Myocyte (in vitro differentiated cells): ENCODE data around the gene ZBTB38. TPM values are rescaled to one million over a fixed set of nuclear protein-coding genes. Genes with fewer than 3 reads are reported as not detected.

Source experiments
- DNase-seq: peaks from one replicate; pipeline ENCODE4 v3.0.0-alpha.2; 2012; ENCODE audit warnings: low read depth
- total RNA-seq: library from RNA; depleted of rRNA; stranded (reverse); fragments of >200 nt; gene quantifications from 2 replicates; pipeline ENCODE4 v1.2.3, GENCODE V29; 2014

Gene ZBTB38
- total RNA-seq, 1 donor from 2014 or later, result 108 TPM

GRCh38 chr3:141336672-141337522 is 31.4 kb upstream of the ZBTB38 start:
- peak; percentile 91 for DNase-seq

GRCh38 chr3:141337523-141337854 is 30.8 kb upstream of the ZBTB38 start:
- DNase-seq, result no peak

DNA sequence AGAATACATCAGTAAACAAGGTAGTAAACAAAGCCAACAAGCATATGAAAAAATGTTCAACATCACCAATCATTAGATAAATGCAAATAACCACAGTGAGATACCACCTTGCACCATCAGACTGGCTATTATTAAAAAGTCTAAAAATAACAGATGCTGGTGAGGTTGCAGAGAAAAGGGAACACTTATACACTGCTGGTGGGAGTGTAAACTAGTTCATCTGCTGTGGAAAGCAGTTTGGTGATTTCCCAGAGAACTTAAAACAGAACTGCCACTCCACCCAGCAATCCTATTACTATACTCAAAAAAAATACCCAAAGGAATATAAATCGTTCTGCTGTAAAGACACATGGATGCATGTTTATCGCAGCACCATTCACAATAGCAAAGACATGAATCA is 30.3 kb upstream of the ZBTB38 start:
- DNase-seq, result no peak

DNA sequence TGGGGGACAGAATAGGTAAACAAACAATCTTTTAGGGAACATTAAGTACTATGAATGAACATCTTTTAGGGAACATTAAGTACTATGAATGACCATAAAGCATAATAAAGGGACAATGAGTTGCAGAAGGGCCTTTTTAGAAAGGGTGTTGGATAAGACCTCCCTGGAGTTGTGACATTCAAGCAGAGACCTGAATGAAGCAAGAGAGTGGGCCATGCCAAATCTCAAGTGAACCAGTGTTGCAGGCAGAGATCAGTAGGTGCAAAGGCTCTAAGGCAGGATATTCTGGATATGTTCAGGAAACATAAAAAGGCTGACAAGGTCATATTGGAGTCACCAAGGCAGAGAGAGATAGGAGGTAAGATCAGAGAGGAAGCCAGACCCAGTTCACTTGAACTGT is 29.4 kb upstream of the ZBTB38 start:
- DNase-seq, result no peak

- peak; percentile 49 for DNase-seq
Measured at GRCh38 chr3:141341536-141341935, 26.8 kb upstream of the ZBTB38 start.

- DNase-seq, result peak; percentile 55
Measured at GRCh38 chr3:141342386-141342785, 25.9 kb upstream of the ZBTB38 start.

DNA sequence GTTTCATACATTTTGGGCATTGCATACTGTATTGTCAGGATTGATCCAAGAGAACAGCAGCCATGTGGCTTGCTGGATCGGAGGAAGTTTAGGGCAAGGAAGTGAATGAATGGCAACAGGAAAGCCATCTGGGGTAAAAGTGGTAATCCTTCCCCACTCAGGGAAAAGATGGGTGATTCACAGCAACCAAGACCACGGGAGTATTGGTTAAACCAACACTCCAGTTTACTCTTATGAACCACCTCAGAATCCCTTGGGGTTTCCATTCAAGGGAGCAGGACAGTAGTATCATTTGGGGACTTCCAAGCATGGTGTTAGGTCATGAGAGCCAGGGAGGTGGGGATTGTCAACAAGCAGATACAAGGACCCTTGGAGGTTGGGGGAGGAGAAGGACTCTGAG is 25.2 kb upstream of the ZBTB38 start:
- DNase-seq, result no peak

- no peak for DNase-seq
Measured at GRCh38 chr3:141343865-141344271, 24.4 kb upstream of the ZBTB38 start.

- DNase-seq, result no peak
Measured at GRCh38 chr3:141345528-141345927, 22.8 kb upstream of the ZBTB38 start.

DNA sequence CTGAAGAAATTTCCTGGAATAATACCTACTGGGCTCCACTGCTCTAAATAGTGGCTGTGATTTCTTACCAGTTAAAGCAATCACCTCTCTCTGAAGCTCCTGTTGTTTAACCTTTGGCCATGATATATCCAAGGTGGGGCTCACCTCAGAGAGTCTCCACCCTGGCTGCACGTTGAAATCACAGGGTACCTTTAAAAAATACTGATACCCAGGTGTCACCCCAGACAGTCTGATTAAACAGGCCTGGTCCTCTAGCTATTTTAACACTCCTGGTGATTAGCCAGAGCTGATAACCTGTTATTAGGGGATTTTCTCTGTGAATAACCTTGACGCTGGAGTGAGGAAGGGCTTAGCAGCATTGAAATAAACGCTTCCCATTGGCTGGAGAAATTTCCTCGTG is 22.3 kb upstream of the ZBTB38 start:
- DNase-seq, result no peak

- no peak for DNase-seq
Measured at GRCh38 chr3:141346418-141346817, 21.9 kb upstream of the ZBTB38 start.

GRCh38 chr3:141346839-141347238 is 21.5 kb upstream of the ZBTB38 start:
- no peak for DNase-seq

- DNase-seq, result no peak
Measured at GRCh38 chr3:141348837-141349236, 19.5 kb upstream of the ZBTB38 start.

- no peak for DNase-seq
Measured at GRCh38 chr3:141349711-141350110, 18.6 kb upstream of the ZBTB38 start.

- DNase-seq, result no peak
Measured at GRCh38 chr3:141350666-141351065, 17.6 kb upstream of the ZBTB38 start.

- no peak for DNase-seq
Measured at GRCh38 chr3:141352262-141352984, 15.9 kb upstream of the ZBTB38 start.

GRCh38 chr3:141353652-141354495 is 14.4 kb upstream of the ZBTB38 start:
- no peak for DNase-seq

DNA sequence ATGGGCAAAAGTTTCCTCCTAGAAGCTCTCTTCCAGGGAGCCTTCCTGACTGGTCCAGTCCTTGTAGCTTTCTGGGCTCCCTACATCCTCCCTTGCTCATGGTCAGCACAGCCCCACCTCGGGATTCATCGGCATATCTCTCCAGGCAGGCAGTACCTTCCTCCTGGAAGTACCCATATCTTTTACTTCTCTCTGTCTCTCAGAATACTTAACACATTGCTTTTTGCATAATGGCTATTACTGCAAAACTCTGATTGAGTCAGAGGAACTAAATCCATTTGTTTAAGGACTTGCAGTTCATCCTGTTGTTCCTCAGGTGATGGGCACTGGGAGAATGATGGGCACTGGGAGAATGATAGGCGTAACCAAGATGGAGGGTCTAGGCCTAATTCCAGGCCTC is 13.8 kb upstream of the ZBTB38 start:
- no peak for DNase-seq

GRCh38 chr3:141355242-141355641 is 13.1 kb upstream of the ZBTB38 start:
- DNase-seq, result no peak

- DNase-seq, result no peak
Measured at GRCh38 chr3:141356046-141356445, 12.3 kb upstream of the ZBTB38 start.

DNA sequence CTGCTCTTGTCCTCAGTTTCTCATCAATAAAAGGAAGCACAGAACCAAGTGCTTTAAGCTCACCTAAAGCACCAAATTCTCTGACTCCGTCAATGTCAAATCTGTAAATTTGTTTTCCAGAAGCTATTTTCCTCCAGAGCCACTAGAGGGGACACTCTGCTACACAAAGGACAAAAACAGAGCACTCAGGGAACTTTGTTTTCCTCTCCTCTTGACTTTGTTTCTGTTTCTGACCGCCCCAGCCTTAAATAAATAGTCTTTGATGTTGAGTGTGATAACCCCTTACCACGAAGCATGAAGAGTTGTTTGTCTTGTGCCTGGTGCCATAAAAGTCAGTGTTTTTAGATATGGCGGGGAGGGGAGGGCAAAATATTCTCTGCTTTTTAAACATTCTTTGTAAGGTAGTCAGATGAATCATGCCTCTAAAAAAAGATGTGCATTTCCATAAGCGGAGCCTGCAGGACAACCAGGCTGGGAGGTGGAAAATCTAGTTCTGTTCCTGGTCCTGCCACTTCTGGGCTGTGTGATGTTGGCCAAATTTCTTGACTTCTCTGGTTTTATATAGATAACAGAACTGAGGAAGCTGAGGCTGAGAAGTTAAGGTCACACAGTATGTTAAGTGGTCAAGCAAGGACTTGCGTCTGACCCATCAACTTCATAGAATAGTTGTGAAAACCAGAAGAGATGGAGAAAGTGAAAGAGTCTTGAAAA is 7.3 kb upstream of the ZBTB38 start:
- DNase-seq, result peak; percentile 86
